Measurements from ENCODE around the gene ZFHX3. TPM values are rescaled to one million over a fixed set of nuclear protein-coding genes. Genes with fewer than 3 reads are reported as not detected.

Gene ZFHX3
- total RNA-seq, 2 experiments from 2014 or later: 0.63 to 0.64 TPM

DNA sequence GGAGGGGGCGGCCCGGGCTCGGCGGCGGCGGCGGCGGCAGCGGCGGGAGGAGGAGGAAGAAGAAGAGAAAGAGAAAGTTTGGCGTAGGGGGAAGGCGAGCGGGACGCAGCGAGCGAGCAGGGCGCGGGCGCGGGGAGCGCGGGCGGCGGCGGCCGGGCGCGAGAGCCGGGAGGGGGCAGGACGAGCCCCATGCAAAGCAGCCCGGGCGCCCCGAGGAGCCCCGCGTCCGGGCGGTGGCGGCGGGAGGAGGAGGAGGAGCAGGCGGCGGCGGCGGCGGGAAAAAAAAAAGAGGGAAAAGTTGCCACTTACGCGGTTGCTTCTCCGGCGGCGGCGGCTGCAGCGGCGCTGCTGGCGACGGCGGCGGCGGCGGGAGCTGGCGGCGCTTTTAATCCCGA lies 10.3 kb upstream of the ZFHX3 start:
- Histone ChIP-seq H3K4me1 (ENCODE audit: insufficient read depth, low read length) (peaks cover 8% of the 10 kb centered on the region), H3K27me3 (ENCODE audit: control insufficient read depth in 1 of 2, insufficient read depth in 2 of 2, low read length in 2 of 2) (peaks cover 35 to 85% of the 10 kb centered on the region in 2 experiments), H3K27ac (ENCODE audit: low read depth in 1 of 2, low read length in 2 of 2) (no peak overlapping the region), H3K9me3 (ENCODE audit: control insufficient read depth in 1 of 2, insufficient read depth in 1 of 2, low read length in 2 of 2) (no peaks in the 10 kb centered on the region), H3K4me3 (ENCODE audit: low read length) (no peak overlapping the region), H3K36me3 (ENCODE audit: insufficient read depth, low read length) (no peaks in the 10 kb centered on the region)
- H3K36me3 Mint-ChIP-seq (ENCODE audit: low read depth): peaks cover 3% of the 10 kb centered on the region
- DNase-seq (peak in 5 of 14 experiments; percentile 4 to 52 (median 28)), ATAC-seq (ENCODE audit: poor library complexity) (no peak)
- H3K27ac Mint-ChIP-seq: no peak overlapping the region
- H3K4me3 Mint-ChIP-seq: no peak overlapping the region
- TF ChIP-seq CTCF (IDR thresholded peaks at IDR 0.05): no peak
- peaks cover 31% of the 10 kb centered on the region for H3K4me1 Mint-ChIP-seq (ENCODE audit: low read depth)
- peaks cover 38% of the 10 kb centered on the region for H3K27me3 Mint-ChIP-seq
- intact Hi-C loops (cut with DNase I, micrococcal nuclease): no loop called here
- H3K9me3 Mint-ChIP-seq: no peaks in the 10 kb centered on the region
- CTCF ChIA-PET: no interaction called here
- POLR2A ChIA-PET: no interaction called here

DNA sequence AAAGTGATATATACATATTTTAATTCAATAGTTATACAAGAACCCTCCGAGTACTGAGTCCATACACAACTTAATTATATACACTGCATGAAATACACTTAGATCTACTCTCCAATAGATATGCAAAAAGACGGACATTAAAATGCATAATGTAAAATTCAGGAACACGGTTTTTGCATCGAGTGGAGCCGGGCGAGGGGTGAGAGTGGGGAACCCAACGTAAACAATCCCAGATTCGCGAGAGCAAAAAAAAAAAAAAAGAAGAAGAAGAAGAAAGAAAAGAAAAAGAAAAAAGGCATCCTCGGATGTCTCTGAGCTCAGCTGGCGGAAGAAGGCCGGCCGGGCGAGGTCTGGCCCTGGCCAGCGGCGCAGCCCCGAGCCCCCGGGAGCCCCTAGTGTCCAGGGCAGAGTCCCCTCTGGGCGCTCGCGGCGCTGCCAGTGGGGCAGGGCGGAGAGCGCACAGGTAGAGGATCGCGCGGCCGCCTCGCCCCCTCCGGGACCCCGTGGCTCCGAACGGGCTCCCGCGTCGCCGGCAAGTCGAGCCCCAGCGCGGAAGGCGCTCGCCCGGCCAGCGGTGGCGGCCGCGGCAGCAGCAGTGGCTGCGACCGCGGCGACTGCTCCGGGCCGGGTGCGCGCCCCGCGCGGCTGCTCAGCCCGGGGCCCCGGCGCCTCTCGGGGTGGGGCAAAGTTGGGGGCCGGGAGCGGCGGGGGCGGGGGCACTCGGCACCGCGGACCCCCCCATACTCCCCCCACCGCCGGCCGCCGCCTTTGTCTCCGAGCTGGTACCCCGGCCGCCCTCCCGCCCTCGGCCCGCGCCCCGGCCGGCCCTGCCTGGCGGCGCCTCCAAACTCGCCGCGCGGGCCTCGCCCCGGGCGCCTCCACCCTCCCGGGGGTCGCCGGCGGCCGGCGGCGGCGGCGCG lies 9.6 kb upstream of the ZFHX3 start:
- CTCF ChIA-PET: no interaction called here
- H3K4me3 ChIP-seq (ENCODE audit: low read length): peak overlapping the region; percentile 20

DNA sequence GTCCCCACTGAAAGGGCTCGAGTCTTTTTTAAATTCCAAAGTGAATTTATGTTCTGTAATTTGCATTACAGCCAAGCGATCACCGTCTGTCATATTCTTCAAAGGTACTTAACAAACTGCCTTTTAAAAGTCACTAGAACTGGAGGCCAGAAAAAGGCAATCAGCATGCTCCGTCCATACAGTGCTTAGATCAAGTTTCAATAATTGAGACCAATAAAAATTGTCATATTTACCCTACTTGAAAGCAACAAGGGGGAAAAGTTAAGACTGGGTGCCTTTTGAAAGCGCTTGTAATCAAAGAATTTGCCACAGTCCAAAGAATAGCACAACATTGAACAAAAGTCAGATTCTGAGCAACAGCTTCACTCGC lies 9.0 kb upstream of the ZFHX3 start:
- no peaks in the 10 kb centered on the region for H3K9me3 ChIP-seq (ENCODE audit: control insufficient read depth in 1 of 2, insufficient read depth in 1 of 2, low read length in 2 of 2)
- CTCF ChIA-PET: no interaction called here
- POLR2A ChIA-PET: no interaction called here
- peak overlapping the region; percentile 90 for H3K4me3 Mint-ChIP-seq
- intact Hi-C loops (cut with DNase I, micrococcal nuclease): no loop called here
- peaks cover 25 to 76% of the 10 kb centered on the region in 2 experiments for H3K27me3 ChIP-seq (ENCODE audit: control insufficient read depth in 1 of 2, insufficient read depth in 2 of 2, low read length in 2 of 2)
- no peak overlapping the region for H3K4me3 ChIP-seq (ENCODE audit: low read length)
- H3K4me1 Mint-ChIP-seq (ENCODE audit: low read depth): peaks cover 31% of the 10 kb centered on the region
- no peak overlapping the region for H3K27ac ChIP-seq (ENCODE audit: low read depth in 1 of 2, low read length in 2 of 2)
- H3K27me3 Mint-ChIP-seq: peaks cover 28% of the 10 kb centered on the region
- H3K36me3 Mint-ChIP-seq (ENCODE audit: low read depth): peaks cover 3% of the 10 kb centered on the region
- H3K27ac Mint-ChIP-seq: no peak overlapping the region
- no peaks in the 10 kb centered on the region for H3K9me3 Mint-ChIP-seq
- ATAC-seq (ENCODE audit: poor library complexity): no peak
- no peaks in the 10 kb centered on the region for H3K36me3 ChIP-seq (ENCODE audit: insufficient read depth, low read length)
- H3K4me1 ChIP-seq (ENCODE audit: insufficient read depth, low read length): peaks cover 8% of the 10 kb centered on the region
- no peak for TF ChIP-seq CTCF (IDR thresholded peaks at IDR 0.05)
- no peak for DNase-seq

More for the DNA sequence above, 9.6 kb upstream of the ZFHX3 start:
- H3K4me3 Mint-ChIP-seq: peak overlapping the region; percentile 90
- peaks cover 34% of the 10 kb centered on the region for H3K27me3 Mint-ChIP-seq
- peaks cover 3% of the 10 kb centered on the region for H3K36me3 Mint-ChIP-seq (ENCODE audit: low read depth)
- H3K36me3 ChIP-seq (ENCODE audit: insufficient read depth, low read length): no peaks in the 10 kb centered on the region
- intact Hi-C loops (cut with DNase I, micrococcal nuclease): no loop called here
- ATAC-seq (ENCODE audit: poor library complexity) (no peak), DNase-seq (peak in 2 of 14 experiments; percentile 19 to 25)
- H3K9me3 ChIP-seq (ENCODE audit: control insufficient read depth in 1 of 2, insufficient read depth in 1 of 2, low read length in 2 of 2): no peaks in the 10 kb centered on the region
- H3K27me3 ChIP-seq (ENCODE audit: control insufficient read depth in 1 of 2, insufficient read depth in 2 of 2, low read length in 2 of 2): peaks cover 30 to 83% of the 10 kb centered on the region in 2 experiments
- POLR2A ChIA-PET: no interaction called here
- H3K4me1 ChIP-seq (ENCODE audit: insufficient read depth, low read length): peaks cover 8% of the 10 kb centered on the region
- peaks cover 31% of the 10 kb centered on the region for H3K4me1 Mint-ChIP-seq (ENCODE audit: low read depth)
- no peaks in the 10 kb centered on the region for H3K9me3 Mint-ChIP-seq
- H3K27ac Mint-ChIP-seq: no peak overlapping the region
- H3K27ac ChIP-seq (ENCODE audit: low read depth in 1 of 2, low read length in 2 of 2): no peak overlapping the region
- no peak for TF ChIP-seq CTCF (IDR thresholded peaks at IDR 0.05)

Measured in CD4-positive, alpha-beta T cell (primary cell).